BJ (cell line): ENCODE data around the gene ALDH6A1. TPM values are rescaled to one million over a fixed set of nuclear protein-coding genes. Genes with fewer than 3 reads are reported as not detected.
A peak's percentile ranks its signal among the peaks of the same experiment; 100 is the strongest.

Source experiments
- CTCF ChIA-PET: fragments of 350-600 bp; formaldehyde crosslinking; extraction: SDS; loops from one replicate; lab custom pipeline; 2021; ENCODE audit warnings: antibody characterized with exemption, inconsistent platforms; lab: Yijun Ruan, JAX
- POLR2A ChIA-PET: fragments of 300-600 bp; sonication (Branson Sonifier 250); formaldehyde crosslinking; extraction: SDS; loops from one replicate; lab custom pipeline; 2021; ENCODE audit warnings: antibody characterized with exemption; lab: Charles Lee
- DNase-seq: peaks from one replicate; pipeline ENCODE4 v3.0.0-alpha.2; 2011; ENCODE audit warnings: low read depth
- H3K27me3 ChIP-seq: 2 replicates; pipeline ENCODE4 v1.6.0; 2011; ENCODE audit warnings: low read length; ENCODE audit not compliant: control insufficient read depth, insufficient read depth
- H3K36me3 ChIP-seq: 2 replicates; pipeline ENCODE4 v1.5.1; 2011; ENCODE audit warnings: low read length; ENCODE audit not compliant: control insufficient read depth, insufficient read depth
- H3K4me3 ChIP-seq: 2 replicates; pipeline ENCODE4 v1.5.1; 2011; ENCODE audit warnings: low read depth, mild to moderate bottlenecking, control low read depth, low read length
- polyA plus RNA-seq: library from polyadenylated mRNA; depleted of rRNA; stranded (reverse); fragments of >200 nt; gene quantifications from 2 replicates; pipeline ENCODE4 v1.2.3, GENCODE V29; 2011
- TF ChIP-seq, protein P1 (sequence below): IDR thresholded peaks from 2 replicates; pipeline ENCODE4 v1.5.1; 2011; ENCODE audit warnings: low read depth, mild to moderate bottlenecking, control low read depth, inconsistent platforms, low read length, moderate library complexity; ENCODE audit not compliant: insufficient read depth

ALDH6A1 gene
- polyA plus RNA-seq, 1 experiment, result 9.1 TPM

DNA sequence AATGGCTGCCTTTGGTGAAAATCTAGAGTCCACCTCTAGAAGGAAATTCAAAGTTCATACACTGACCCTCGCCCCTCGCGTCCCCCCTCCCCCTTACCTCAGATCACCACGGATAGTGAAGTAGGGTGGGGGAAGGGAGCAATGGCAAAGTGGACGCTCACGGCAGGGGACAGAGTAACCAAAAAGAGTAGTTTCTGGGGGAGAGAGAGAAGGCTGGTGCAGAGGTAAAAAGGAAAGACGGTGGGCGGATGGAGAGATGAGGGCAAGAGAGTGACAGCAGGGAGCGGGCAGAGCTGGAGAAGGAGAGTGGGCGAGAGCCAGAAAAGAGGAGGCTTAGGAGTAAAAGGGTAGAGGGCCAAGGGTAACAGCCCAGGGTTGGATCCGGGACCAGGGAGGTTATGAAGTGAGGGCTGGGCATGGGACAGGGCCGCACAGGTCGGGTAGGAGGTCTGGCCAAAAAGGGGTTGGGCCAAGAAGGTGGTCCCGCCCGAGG is 423 bp downstream of the ALDH6A1 start:
- Histone ChIP-seq H3K36me3 (no peaks in the 10 kb centered on the region), H3K4me3 (peak overlapping the region; percentile 66), H3K27me3 (no peaks in the 10 kb centered on the region)
- ChIA-PET CTCF (interaction anchor here (0.6 to 1.0 kb wide), 5 partner anchors 17 to 398 kb away, joined by 3 read pairs; no protein-coding TSS in a partner anchor), POLR2A (no interaction called here)
- TF ChIP-seq, protein P1, sequence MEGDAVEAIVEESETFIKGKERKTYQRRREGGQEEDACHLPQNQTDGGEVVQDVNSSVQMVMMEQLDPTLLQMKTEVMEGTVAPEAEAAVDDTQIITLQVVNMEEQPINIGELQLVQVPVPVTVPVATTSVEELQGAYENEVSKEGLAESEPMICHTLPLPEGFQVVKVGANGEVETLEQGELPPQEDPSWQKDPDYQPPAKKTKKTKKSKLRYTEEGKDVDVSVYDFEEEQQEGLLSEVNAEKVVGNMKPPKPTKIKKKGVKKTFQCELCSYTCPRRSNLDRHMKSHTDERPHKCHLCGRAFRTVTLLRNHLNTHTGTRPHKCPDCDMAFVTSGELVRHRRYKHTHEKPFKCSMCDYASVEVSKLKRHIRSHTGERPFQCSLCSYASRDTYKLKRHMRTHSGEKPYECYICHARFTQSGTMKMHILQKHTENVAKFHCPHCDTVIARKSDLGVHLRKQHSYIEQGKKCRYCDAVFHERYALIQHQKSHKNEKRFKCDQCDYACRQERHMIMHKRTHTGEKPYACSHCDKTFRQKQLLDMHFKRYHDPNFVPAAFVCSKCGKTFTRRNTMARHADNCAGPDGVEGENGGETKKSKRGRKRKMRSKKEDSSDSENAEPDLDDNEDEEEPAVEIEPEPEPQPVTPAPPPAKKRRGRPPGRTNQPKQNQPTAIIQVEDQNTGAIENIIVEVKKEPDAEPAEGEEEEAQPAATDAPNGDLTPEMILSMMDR, result no peak
- no peak for DNase-seq

DNA sequence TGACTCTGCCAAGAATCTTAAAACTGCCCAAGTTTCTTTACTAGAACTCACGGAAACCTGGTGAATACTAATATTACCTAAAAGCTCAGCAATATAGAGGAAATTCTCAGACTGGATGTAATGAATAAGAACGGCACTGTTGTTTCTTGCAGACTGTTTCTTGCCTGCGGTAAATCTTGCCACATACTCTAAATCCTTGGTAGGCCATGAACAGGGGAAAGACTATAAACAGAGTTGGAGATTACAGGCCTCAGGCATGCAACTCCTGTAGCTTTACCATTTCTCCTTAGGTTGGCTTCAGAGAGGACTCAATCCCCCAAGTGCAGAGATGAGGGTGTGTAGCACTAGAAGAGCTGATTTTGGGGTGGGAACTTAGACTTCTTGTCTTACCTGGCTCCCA is 1.1 kb downstream of the ALDH6A1 start:
- POLR2A ChIA-PET, result no interaction called here
- no peak for DNase-seq
- Histone ChIP-seq H3K27me3 (no peaks in the 10 kb centered on the region), H3K36me3 (no peaks in the 10 kb centered on the region), H3K4me3 (no peak overlapping the region; the same call in 1 of the 2 replicates)
- TF ChIP-seq, protein P1, result no peak
- CTCF ChIA-PET, result interaction anchor here (0.5 to 3.4 kb wide), 5 partner anchors 17 to 399 kb away, joined by 3 to 9 read pairs (median 3); no protein-coding TSS in a partner anchor

- Histone ChIP-seq H3K36me3 (no peaks in the 10 kb centered on the region), H3K4me3 (no peak overlapping the region), H3K27me3 (no peaks in the 10 kb centered on the region)
- TF ChIP-seq, protein P1, result no peak
- CTCF ChIA-PET, result interaction anchor here (3.4 kb wide), 1 partner anchor 20 kb away, joined by 9 read pairs; no protein-coding TSS in a partner anchor
- no peak for DNase-seq
- POLR2A ChIA-PET, result no interaction called here
Observed at GRCh38 chr14:74081491-74081890, 2.8 kb downstream of the ALDH6A1 start.

GRCh38 chr14:74080820-74081460 is 3.3 kb downstream of the ALDH6A1 start:
- DNase-seq, result no peak
- TF ChIP-seq, protein P1, result no peak
- no peak overlapping the region for H3K4me3 ChIP-seq
- ChIA-PET CTCF (interaction anchor here (3.4 kb wide), 1 partner anchor 20 kb away, joined by 9 read pairs; no protein-coding TSS in a partner anchor), POLR2A (no interaction called here)
- no peaks in the 10 kb centered on the region for H3K27me3 ChIP-seq
- no peaks in the 10 kb centered on the region for H3K36me3 ChIP-seq

DNA sequence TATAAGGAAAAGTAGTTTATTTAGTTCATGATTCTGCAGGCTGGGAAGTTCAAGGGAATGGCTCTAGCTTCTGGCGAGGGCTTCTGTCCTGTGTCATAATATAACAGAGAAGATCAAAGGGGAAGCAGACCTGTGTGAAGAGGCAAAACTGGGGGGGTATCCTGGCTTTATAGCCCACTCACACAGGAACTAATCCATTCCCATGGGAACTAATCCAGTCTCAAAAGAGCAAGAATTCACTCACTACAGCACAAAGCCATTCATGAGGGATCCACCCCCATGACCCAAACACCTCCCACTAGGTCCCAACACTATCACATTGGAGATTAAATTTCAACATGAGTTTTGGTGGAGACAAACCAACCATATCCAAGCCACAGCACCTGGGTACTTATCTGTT is 6.9 kb downstream of the ALDH6A1 start:
- H3K4me3 ChIP-seq, result no peak overlapping the region
- ChIA-PET POLR2A (no interaction called here), CTCF (no interaction called here)
- H3K36me3 ChIP-seq, result no peaks in the 10 kb centered on the region
- DNase-seq, result no peak
- H3K27me3 ChIP-seq, result no peaks in the 10 kb centered on the region
- TF ChIP-seq, protein P1, result no peak
